Stimulated activated CD8-positive, alpha-beta memory T cell treated with anti-CD3 and anti-CD28 coated beads, Interleukin-15, amount 100 ng/mL, for 48 hours (primary cell): ENCODE results near the gene TENM3.

ENCODE experiments used
- DNase-seq, 2 donors: peaks; one replicate each; pipeline ENCODE4 v3.0.0-alpha.2; 2020; ENCODE audit warnings: low read depth in 2 of 2

Gene TENM3

DNA sequence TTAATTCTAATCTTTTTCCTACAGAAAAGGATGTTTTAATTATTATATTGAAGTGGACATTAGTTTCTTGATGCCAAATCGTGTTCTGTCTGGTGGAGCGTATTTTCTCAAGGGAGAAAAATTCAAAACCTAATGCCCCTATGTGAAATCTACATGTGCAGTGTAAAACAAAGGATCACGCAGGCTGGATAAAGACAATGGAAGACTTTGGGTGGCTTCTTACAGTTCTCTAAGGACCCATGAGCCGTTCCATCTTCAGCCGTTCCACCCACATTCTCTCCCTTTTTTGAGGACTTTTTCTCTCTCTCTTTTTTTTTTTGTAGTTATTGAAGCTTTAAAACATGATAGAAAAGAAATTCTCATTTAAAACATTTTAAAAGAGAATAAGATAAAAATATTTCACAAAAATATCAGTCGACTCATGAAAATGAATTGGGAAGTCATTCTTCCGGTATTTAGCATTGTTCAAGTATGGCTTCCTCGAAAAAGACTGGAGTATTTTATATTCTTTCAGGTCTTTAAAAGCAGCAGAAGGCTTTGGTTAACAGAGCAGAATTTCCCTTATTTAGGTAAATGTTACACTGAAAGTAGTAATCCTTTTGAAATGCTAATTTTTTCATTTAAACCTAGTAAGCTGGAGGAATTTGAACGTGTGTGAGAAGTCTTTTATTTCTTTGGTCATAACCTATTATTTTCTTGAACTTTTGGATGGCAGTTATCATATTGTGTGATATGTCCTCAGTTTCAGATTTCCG, 11.0 kb downstream of the TENM3 start:
- no peak for DNase-seq

DNA sequence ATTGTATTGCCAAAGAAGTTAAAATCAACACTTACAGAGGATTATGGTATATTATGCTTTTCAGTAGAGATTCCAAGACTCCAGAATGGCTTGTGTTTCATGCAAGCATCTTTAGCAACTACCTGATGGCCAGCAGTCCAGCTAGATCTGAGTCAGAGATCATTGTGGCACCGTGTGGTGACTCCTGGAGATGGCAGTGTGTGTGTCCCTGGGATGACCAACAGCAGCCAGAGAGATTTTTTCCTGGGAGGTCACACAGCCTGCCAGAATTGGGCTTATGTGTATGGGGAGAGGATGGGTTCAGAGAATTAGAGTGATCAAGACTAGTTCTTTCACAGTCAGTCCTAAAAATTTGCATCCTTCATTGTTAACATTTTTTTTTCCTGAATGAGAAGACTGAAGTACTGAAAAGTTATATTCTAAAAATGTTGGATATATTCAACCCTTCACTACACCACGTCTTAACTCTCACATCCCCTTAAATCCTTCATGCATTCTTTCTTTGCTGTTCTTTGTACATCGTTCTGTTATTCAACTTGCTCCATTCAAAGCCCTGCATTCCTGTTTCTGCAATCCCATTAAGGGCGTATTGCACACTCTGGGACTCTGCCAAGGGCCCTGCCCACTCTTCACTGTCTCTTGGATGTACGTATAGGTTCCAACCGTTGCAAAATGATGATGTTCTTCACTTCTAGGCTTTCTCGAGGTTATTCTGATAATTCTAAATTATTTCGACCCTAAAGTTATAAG, 12.4 kb downstream of the TENM3 start:
- DNase-seq = no peak

DNA sequence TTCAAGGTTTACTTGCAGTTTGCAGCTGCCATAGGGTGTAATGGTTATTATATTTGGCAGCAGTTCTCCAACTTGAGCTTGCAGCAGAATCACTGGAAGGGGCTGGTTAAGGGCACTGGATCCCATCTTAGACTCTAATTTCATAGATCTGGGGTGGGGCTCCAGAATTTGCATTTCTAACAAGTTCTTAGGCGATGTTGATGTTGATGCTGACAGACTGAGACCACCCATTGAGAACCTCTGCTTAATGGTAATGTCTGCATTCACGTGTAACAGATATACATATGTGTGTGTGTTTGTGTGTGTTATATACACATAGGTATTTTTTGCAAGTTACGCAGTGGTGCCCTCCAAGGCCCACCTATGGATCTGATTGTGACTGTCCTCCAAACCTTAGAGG, 13.8 kb downstream of the TENM3 start:
- DNase-seq = no peak

DNA sequence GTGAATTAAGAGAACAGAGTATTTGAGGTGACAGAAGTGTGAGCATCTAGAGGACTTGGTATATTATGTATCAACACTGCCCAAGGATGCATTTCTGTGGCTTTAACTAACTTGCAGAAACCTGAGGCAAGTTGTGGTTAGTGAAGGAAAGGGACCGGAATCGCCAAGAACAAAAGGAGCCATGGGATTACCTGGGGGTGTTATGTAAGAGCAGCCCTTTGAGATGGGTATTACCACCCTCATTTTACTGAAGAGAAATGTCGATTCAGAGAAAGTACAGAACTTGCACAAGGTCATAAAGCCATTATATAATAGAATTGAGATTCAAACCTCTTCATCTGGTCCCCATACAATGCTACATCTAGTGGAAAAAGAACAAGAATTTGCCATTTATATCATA, 14.3 kb downstream of the TENM3 start:
- DNase-seq = no peak

DNA sequence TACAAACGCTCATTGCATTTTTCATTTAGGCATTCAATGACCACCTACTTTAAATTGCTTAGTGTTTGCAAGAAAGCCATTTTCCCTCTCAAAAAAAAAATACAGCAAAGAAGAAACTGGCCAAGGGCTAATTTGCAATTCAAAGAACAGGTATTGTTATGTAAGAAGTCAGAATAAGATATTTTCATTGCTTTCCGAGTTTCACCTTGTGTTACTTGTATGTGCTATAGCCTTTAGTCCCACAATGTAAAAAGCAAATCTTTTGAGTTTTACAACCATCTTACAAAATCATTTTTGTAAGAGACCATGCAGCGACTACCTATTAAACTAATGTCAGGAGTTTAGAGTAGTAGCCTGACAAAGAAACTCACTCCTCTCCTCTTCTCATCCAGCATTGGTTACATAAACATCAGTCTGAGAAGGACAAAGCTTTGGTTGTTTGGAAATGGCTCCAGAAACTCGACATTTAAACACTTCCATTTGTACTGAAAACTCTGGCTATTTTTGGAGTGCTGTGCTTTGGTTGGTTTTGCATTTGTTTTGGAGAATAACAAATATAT, 15.3 kb downstream of the TENM3 start:
- DNase-seq = no peak

DNA sequence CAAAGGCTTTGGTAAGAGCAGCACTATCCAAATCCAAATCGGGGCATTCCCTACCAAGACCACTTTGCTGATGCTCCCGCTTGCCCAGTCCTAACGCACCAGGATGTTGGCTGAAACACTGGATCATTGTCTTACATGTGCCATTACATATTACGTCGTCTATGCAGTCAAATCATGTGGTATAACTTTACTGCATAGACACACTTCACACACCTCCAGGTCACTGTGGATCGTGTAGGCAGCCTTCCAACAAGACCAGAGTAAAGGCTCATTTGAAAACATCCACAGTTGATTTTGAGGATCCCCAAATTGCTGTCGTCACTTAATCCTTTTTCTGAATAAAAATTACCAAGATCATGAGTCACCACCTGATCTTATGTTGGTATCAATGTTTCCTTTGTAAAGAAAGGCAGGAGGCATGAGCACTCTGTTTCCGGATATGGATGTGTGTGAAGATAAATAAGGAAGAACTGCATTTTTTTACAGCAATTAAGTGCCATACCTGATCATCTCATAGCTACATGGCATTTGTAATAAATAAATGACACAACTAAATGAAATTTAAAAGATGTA, 18.5 kb downstream of the TENM3 start:
- no peak for DNase-seq

DNA sequence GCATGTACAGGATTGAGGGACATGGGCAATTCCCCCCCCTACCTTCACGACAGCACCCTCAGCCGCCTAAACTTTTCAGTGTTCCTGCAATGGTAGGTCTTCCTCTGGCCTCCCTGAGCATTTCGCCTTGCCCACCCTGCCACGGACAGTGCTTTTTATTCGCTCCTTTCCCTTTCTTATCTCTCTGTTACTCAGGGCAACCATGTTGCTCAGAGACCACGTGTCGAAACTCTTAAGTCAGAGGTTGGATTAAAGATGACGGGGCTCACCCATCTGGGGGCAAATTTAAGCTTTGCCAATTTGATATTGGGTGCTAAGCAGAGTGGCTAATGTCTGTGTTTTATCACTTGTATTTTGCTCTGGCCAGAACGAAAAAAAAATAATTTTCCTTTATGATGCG, 20.4 kb downstream of the TENM3 start:
- no peak for DNase-seq

DNA sequence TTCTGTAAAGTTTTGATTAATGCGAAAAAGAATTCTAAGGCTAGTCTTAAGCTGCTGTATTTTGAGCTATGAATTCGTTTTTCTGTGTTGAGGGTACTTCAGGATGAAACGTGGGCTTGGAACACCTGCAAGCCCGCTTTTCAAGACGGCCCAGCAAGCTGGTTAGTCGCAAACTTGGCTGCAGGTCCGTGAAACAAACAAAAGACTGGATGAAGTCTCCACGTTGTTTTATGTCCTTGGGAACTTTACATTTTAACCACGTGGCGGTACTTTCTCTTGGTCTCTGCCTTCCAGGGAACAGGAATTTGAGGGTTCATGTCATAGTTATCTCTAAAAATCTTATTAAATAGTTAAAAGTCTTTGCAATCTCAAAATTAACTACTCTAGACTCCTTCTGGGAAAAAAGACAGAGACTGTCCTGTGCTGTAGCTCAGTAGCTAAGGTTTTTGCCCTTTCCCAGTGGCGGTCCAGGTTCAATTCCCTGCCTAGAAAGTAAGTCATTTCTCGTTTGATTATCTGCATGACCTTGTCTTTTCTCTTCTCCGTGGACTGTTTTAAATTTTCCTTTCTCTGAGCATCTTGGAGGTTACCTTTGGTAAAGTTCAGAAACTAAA, 21.0 kb downstream of the TENM3 start:
- DNase-seq = no peak

DNA sequence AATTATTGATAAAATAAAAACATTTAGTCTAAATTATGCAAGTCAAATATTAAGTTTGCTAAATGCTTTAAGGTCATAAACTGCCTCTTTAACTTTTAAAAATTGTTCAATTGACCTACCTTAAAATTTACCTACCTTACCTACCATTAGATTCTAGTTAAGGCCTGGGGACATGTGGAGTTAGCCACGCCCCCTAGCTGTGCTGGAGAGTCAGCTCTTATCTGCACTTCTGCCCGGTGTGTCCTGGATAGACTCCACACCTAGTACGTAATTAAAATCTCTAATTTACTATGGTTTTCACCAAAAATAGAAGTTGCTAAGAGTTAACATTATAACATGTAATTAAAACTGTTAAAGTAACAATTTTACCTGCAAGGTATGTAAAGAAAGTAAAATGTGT, 22.7 kb downstream of the TENM3 start:
- no peak for DNase-seq

DNA sequence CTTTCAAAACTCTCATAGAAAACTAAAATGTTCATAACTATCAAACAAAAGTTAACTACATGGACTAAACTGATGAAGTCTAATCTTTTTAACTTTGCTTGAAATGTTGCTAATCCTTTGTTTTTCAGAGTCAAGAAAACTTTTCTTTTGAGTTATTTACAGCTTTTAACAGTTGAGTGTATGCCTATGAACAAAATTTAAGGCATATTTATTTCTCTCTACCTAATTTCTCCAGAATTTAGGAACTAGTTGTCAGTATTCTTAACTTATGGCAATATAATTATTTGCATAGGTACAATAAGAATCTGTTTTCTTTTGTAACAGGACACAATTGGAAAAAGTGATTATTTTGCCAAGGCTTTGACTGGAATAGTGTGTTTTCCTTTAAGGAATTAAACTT, 23.8 kb downstream of the TENM3 start:
- DNase-seq = no peak

DNA sequence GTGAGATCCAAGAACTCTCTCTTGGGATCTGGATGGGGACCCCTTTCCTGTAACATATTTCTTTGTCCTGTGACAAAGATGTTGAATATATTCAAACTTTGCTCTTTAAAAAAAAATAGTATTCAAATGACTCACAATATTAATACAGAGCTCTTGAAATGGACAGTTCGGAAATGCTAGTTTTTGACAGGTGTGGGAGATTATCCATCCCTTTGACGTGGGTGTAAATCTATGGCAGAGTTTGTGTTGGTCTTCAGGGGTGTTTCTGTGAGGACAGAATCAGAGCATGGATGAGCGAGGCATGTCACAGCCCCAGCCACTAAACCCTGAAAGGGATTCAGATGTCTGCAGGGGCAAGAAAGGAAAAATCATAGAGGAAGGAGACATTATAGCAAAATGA, 25.8 kb downstream of the TENM3 start:
- no peak for DNase-seq

DNA sequence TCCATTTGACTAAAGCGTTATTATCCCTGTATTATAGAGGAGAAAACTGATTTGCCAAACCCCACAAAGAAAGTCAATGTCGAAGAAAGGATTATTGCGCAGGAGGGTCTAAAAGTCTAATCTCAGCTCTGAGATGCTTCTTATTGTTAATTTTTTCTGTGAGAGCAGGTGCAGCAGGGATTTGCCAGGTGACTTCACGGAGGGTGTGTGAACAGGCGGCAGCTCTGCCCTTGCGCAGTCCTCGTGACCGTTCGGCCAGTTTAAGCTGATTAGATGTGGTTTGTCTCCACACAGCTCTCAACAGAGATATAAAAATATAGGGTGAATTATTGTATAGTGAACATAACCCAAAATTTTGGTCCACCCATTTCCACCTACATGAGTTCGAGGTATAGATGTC, 28.5 kb downstream of the TENM3 start:
- no peak for DNase-seq

DNA sequence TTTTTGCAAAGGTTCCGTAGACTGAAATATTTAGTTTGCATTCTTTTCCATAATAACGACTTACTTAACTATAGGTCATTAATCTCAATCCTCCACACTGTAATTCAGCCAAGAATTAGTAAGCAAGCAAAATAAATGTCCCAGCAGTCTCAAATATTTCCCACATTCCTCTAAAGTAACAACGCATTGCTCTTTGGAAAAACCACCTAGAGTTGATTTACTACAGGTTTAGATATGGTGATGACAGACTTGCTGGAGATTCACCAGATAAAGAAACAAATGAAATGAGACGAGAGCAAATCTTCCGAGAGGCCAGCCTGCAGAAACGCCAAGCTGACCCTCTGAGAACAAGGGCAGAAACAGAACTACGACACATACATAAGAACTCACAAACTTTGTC, 28.9 kb downstream of the TENM3 start:
- DNase-seq = no peak

DNA sequence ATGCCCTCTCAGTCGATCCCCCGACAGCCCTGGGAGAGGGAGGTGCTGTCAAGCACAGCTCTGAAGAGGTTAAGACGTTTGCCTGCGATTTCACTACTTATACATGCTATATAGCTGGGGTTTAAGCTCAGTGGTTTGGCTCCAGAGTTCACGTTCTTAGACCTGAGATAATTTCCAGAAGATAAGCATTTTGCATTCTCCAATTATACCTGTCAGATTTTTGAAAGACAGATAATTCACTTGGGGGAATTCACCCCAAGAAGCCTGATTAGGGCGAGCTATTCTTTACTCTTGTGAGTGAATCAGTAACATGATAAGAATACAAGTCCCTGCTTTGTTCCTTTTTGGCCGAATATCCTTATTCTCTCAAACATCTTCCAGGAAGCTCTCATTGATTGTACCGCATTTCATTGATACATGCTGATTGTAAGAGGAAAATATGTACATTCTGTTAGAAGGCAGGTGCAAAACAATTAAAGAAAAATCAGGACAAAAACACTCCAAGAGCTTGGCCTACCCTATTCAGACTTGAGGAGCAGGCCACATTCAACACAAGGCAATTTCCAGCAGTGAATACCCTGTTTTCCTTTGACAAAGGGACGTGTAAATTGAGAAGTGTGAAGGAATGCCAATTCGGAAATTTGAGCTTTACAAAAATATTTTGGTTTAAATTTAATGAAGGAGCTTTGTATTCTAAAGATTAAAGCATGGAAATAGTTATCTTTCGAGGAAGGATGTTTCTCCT, 30.2 kb downstream of the TENM3 start:
- DNase-seq = no peak

DNA sequence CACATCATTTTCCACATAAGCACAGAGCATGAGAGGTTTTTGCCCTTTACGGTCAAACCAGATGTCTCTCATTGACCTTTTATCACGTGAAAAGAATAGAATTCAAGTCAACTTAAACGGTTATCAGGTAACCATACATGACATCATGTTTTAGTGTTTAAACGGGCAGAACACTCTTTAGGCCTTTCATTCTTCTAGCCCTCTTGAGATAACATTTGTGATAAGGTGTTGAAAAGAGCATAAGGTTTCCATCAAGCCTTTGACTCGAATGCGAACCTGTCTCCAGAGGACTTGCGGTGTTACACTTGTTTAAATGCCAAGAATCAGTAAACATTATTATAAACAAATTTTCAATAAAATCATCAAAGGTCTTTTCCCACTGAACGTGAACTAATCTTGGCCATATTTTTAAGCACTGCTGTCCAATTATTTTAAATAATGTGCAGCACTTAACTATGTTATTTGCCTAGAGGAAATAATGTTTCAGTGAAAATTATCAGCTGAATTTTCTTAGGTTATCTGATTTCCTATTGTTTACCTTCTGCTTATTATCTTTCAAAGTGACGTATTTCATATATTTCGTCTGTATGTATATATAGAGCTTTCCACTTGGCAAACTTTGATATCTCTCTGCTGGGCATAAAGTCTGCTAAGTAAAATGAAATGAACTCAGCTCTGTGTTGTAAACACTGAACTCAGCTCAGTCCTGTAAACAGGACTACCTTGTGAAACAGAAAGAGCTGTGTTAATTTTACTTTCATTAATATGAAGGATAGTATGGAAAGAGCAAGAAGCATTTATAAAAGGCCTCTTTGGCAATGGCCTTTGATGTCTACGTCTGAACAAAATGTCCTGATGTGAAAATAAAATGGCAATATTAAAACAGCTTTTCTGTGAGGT, 33.3 kb downstream of the TENM3 start:
- no peak for DNase-seq

DNA sequence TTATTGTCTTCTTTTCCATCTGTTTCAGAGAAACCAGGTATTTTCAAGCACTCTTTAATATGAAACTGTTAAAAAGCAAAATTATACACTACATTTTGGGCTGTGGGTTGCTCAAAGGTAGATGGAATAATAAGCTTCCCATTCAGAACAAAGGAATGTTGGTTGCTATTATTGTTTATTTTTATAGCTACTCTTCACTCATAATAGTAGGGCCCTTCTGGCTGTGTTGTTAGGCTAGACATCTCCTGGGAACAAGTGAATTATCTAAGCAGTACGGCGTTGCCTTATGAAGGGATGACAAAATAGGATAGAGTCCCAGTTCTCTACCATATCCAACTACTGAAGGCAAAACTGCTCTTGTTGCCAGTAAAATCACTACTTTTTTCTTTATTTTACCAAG, 34.2 kb downstream of the TENM3 start:
- no peak for DNase-seq

DNA sequence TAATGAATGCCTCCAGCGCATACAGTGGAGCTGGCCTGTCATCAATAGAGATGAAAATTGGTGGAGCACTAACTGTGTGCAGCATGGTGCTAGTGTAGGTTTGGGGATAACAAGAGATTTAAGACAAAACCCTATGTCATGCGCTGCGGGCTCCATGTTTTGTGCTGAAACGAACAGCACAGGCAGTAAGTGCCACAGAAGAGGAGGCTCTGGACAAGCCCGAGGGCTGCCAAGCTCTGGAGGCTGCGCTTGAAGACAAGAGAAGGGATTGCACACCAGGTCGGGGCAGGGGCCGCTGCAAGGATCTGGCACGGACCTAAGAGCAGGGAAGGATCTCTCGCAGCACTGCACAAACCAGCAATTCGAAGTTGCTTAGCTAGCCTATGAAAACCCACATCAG, 35.5 kb downstream of the TENM3 start:
- DNase-seq = no peak

DNA sequence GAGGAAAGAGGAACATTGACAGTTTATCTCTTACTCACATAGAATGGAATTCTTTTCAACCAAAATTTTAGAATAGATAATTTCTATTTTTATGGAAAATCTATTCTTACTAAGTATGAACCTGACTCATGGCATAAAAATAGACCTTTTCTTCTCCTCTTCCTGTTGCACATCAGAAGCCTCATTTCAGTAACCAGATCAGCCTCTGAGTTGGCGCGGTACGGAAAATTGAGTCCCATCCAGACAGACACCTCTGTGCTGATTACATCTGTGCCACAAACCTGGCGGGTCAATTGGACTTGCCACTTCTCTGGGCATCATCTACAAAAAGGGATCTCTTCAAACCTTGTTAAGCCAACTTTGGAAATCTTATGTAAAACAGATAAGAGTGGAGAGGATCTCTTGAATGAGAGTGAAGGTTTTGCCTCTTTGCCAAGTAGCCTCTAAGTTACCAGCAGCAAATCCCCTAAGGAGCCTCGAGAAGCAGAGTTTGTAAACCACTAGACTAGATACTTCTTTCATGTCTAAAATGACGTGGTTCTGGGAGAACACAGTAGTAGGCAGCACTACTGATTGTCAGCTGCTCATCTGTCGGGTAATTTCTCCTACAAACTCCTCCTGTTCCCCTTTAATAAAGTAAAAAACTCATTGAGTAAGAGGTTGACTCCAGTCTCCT, 37.4 kb downstream of the TENM3 start:
- DNase-seq = no peak

DNA sequence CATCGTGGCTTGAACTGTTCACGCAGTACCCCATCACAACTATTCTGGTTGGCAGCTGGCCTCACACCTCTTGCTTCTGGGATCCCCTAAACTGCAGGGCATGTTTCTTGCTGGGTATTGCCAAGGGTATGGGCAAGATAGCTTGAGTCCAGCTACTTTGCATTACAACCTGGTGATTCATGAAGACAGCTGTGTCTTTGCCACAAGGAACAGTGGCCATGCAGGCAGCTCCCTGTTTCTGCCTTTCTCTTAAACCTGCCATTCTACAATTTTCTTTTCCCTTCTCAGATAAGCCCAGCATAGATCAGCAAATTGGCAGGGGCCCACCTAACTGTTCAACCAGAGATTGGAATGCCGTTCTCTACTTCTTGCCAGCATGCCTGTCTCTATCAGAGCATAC, 42.8 kb downstream of the TENM3 start:
- DNase-seq = no peak

DNA sequence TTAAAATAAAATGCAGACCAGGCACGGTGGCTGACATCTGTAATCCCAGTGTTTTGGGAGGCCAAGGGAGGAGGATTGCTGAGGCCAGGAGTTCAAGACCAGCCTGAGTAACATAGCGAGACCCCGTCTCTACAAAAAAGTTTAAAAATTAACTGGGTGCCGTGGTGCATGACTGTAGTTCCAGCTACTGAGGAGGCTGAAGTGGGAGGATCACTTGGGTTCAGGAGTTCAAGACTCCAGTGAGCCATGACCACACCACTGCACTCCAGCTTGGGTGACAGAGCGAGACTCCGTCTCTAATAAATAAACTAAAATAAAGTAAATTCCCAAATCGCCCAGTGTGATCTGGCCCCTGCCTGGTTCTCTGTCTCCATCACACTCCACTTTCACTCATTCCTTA, 43.7 kb downstream of the TENM3 start:
- DNase-seq = no peak
